ENCODE measurements around the gene F2RL1.
"Not testable (repeated sequence)": the region's sequence is repeated elsewhere in the genome, so short reads cannot be mapped to it uniquely, and the experiment has no call there.

DNA sequence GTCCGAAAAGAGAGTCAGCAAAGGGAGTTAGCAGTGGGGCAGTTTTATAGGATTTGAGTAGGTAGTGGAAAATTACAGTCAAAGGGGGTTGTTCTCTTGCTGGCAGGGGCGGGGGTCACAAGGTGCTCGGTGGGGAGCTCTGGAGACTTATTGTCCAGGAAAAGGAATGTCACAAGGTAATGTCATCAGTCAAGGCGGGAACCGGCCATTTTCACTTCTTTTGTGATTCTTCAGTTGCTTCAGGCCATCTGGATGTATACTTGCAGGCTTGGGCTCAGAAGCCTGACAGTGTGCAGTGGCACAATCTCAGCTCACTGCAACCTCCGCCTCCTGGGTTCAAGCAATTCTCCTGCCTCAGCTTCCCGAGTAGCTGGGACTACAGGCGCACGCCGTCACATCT is 29.6 kb upstream of the F2RL1 start:
- not testable (repeated sequence) for TF ChIP-seq POLR2AphosphoS5, POLR2A (IDR thresholded peaks at IDR 0.05)
- TF ChIP-seq, protein P1, sequence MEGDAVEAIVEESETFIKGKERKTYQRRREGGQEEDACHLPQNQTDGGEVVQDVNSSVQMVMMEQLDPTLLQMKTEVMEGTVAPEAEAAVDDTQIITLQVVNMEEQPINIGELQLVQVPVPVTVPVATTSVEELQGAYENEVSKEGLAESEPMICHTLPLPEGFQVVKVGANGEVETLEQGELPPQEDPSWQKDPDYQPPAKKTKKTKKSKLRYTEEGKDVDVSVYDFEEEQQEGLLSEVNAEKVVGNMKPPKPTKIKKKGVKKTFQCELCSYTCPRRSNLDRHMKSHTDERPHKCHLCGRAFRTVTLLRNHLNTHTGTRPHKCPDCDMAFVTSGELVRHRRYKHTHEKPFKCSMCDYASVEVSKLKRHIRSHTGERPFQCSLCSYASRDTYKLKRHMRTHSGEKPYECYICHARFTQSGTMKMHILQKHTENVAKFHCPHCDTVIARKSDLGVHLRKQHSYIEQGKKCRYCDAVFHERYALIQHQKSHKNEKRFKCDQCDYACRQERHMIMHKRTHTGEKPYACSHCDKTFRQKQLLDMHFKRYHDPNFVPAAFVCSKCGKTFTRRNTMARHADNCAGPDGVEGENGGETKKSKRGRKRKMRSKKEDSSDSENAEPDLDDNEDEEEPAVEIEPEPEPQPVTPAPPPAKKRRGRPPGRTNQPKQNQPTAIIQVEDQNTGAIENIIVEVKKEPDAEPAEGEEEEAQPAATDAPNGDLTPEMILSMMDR (IDR thresholded peaks at IDR 0.05) = not testable (repeated sequence)
